HG03342 (cell line): ENCODE results near the gene SERPINB4.

Experiments used
- ATAC-seq: cut with Tn5 transposase; IDR thresholded peaks from one replicate; pipeline ENCODE4 v1.9.1; 2021; ENCODE audit warnings: mild to moderate bottlenecking, moderate library complexity; ENCODE audit not compliant: unreplicated experiment

Gene SERPINB4

GRCh38 chr18:63637703-63638102 lies 6.4 kb downstream of the SERPINB4 start:
- ATAC-seq = no peak

GRCh38 chr18:63627819-63628218 lies 16.2 kb downstream of the SERPINB4 start:
- no peak for ATAC-seq

GRCh38 chr18:63626431-63626830 lies 17.6 kb downstream of the SERPINB4 start:
- no peak for ATAC-seq

- ATAC-seq = no peak
Measured at GRCh38 chr18:63624863-63625262, 19.2 kb downstream of the SERPINB4 start.

- no peak for ATAC-seq
Measured at GRCh38 chr18:63619661-63620060, 24.4 kb downstream of the SERPINB4 start.

- ATAC-seq = no peak
Measured at GRCh38 chr18:63617915-63618234, 26.2 kb downstream of the SERPINB4 start.

GRCh38 chr18:63617049-63617914 lies 26.8 kb downstream of the SERPINB4 start:
- peak; percentile 86 for ATAC-seq

GRCh38 chr18:63613420-63613819 lies 30.6 kb downstream of the SERPINB4 start:
- no peak for ATAC-seq

GRCh38 chr18:63606526-63606925 lies 37.5 kb downstream of the SERPINB4 start:
- ATAC-seq = no peak

GRCh38 chr18:63604791-63605567 lies 39.1 kb downstream of the SERPINB4 start:
- ATAC-seq = no peak

GRCh38 chr18:63603772-63604171 lies 40.3 kb downstream of the SERPINB4 start:
- peak; percentile 92 for ATAC-seq

- no peak for ATAC-seq
Measured at GRCh38 chr18:63603355-63603754, 40.7 kb downstream of the SERPINB4 start.

- no peak for ATAC-seq
Measured at GRCh38 chr18:63596964-63597363, 47.1 kb downstream of the SERPINB4 start.

GRCh38 chr18:63592471-63592870 lies 51.6 kb downstream of the SERPINB4 start:
- ATAC-seq = no peak

- no peak for ATAC-seq
Measured at GRCh38 chr18:63591725-63592124, 52.3 kb downstream of the SERPINB4 start.

GRCh38 chr18:63590966-63591695 lies 52.9 kb downstream of the SERPINB4 start:
- ATAC-seq = no peak

- ATAC-seq = no peak
Measured at GRCh38 chr18:63590373-63590772, 53.7 kb downstream of the SERPINB4 start.

GRCh38 chr18:63588909-63589308 lies 55.1 kb downstream of the SERPINB4 start:
- ATAC-seq = no peak
